ENCODE data around the gene CHCHD6.

DNA sequence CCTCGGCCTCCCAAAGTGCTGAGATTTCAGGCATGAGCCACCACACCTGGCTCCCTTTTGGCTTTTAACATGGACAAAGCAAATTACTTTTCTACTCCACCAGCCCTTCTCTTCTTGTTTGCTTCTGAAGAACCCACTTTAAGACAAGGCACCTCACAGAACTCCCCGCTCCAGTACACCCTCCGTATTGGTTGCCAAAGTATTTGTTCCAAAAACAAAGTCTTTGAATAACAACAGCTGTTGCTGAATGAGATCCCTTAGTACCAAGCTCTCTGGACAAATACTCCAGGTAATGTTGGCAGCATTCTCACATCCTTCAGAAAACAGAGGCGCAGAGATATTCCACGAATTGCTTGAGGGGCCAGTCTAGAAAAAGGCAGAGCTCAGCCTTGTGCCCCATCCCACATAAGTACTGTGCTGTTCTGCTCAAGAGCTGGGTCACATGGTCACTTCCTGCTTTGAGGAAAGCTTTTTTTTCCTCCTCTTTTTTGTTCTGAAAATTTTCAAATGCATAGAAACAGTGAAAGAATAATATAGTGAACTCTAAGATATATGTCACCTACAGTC lies 7.3 kb upstream of the CHCHD6 start:
- TF ChIP-seq, protein P1, sequence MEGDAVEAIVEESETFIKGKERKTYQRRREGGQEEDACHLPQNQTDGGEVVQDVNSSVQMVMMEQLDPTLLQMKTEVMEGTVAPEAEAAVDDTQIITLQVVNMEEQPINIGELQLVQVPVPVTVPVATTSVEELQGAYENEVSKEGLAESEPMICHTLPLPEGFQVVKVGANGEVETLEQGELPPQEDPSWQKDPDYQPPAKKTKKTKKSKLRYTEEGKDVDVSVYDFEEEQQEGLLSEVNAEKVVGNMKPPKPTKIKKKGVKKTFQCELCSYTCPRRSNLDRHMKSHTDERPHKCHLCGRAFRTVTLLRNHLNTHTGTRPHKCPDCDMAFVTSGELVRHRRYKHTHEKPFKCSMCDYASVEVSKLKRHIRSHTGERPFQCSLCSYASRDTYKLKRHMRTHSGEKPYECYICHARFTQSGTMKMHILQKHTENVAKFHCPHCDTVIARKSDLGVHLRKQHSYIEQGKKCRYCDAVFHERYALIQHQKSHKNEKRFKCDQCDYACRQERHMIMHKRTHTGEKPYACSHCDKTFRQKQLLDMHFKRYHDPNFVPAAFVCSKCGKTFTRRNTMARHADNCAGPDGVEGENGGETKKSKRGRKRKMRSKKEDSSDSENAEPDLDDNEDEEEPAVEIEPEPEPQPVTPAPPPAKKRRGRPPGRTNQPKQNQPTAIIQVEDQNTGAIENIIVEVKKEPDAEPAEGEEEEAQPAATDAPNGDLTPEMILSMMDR (IDR thresholded peaks at IDR 0.05): no peak
- TF ChIP-seq POLR2AphosphoS5 (IDR thresholded peaks at IDR 0.05) (no peak), POLR2A (IDR thresholded peaks at IDR 0.05) (no peak), EP300 (IDR thresholded peaks at IDR 0.05) (no peak)
